RCC 7860 (cell line): ENCODE data around the gene FBLN1.
"Not testable (repeated sequence)": the region's sequence is repeated elsewhere in the genome, so short reads cannot be mapped to it uniquely, and the experiment has no call there.

ENCODE experiments used
- DNase-seq: peaks from one replicate; pipeline ENCODE4 v3.0.0-alpha.2; 2015; ENCODE audit warnings: low spot score
- FAIRE-seq: peaks from 2 replicates; lab custom pipeline; 2012; peaks lifted over from hg19 to GRCh38; lab: Jason Lieb, UNC

FBLN1 gene

DNA sequence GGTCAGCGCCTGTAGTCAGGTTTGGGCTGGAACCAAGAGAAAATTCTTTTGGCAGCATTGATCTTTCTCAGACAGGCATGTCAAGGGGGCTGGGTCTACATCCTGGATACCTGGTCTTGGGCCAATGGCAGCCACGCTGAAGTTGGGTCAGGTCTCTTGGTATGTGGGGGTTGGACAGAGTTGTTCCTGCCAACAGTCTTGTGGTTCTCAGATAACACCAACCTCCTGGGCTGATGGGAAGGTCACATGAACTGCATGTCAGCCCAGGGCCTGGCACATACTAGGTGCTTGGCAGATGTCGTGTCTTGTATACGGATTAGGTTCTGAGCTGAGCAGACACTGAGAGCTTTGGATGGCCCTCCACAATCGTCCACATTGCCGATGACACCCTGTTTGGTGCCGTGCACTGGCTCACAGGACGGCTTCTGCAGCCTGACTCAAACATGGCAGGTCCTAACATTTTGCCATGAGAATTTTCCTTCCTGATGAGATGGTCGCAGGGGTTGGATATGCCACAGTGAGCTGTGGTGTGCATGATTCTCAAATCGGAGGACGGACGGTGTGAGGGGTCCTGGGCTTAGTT, 42.0 kb downstream of the FBLN1 start:
- no peak for FAIRE-seq
- no peak for DNase-seq

DNA sequence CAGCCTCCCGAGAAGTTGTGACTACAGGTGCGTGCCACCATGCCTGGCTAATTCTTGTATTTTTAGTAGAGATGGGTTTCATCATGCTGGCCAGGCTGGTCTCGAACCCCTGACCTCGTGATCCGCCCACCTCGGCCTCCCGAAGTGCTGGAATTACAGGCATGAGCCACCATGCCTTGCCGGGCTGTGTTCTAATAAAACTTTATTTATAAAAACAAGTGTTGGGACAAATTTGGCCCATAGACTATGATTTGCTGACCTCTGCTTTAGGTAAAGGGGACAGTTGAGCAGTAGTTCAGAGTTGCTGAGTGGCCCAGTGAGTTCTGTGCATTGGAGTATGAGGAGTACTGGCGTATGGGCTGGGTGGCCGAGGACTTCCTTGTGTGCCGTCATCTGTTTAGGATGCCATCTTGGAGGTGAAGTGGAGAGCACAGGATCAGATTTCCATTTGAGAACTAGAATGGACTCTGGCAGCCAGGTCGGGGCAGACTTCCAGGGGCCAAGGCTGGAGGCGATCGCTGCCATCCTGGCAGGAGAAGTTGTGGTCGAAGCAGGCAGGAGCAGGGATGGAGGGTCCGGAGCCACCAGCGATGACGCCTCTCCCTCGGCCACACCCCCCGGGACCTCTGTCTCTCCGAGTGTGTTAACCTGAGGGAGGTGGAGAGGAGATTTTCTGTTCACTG, 43.8 kb downstream of the FBLN1 start:
- no peak for FAIRE-seq

DNA sequence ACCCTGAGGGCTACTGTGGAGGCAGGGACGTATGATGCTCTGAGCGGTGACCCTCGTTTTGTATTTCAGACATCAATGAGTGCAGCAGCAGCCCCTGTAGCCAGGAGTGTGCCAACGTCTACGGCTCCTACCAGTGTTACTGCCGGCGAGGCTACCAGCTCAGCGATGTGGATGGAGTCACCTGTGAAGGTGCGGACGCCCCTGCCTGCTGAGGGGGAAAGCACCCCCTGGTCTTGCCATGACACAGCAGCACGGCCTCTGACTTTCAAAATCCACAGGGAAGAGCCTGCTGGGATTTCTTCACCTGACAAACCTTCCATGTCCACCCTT, 44.3 kb downstream of the FBLN1 start:
- no peak for DNase-seq
- FAIRE-seq: no peak

More for the DNA sequence above, 43.8 kb downstream of the FBLN1 start:
- no peak for DNase-seq

GRCh38 chr22:45547731-45548130, 45.0 kb downstream of the FBLN1 start:
- FAIRE-seq: no peak
- no peak for DNase-seq

- FAIRE-seq: no peak
Observed at GRCh38 chr22:45548247-45548840, 45.7 kb downstream of the FBLN1 start.

DNA sequence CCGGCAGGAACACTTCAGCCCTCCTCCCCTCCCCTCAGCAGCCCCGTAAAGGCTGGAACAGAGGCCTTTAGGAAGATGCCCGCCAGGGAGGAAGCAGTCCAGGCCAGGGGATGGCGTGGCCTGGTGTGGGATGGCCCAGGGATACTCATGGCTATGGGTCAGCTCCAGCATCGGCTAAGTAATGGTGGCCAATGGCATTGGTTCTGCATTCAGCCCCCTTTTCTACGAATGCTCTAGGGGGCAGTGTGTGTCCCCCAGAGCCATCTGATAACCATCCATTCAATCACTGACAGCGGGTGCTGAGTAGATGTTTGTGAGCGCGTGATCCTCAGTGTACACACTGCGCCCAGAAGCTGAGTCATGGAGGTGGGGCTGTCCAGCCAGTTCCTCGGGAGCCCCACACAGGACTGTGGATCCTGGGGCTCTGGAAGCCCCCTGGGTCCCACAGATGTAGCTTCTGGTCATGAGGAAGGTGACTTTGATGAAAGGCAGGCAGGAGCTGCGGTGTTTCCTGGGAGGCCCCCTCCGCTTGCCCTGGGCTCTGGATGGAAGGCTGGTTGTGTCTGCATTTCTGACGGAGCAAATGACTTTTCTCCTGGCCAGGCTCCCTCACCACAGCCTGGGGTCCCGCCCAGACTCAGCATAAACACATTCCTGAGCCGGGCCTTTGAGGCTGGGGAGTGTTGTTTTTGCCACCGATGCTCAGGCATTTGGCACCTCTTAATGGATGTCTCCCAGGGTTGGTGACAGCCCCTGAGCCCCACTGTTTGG, 46.5 kb downstream of the FBLN1 start:
- FAIRE-seq (no peak), DNase-seq (peak; percentile 37)

More at GRCh38 chr22:45548247-45548840, 45.7 kb downstream of the FBLN1 start:
- no peak for DNase-seq

GRCh38 chr22:45549762-45550378, 47.2 kb downstream of the FBLN1 start:
- no peak for FAIRE-seq

GRCh38 chr22:45550416-45550815, 47.7 kb downstream of the FBLN1 start:
- no peak for DNase-seq
- no peak for FAIRE-seq

More at GRCh38 chr22:45549762-45550378, 47.2 kb downstream of the FBLN1 start:
- no peak for DNase-seq

DNA sequence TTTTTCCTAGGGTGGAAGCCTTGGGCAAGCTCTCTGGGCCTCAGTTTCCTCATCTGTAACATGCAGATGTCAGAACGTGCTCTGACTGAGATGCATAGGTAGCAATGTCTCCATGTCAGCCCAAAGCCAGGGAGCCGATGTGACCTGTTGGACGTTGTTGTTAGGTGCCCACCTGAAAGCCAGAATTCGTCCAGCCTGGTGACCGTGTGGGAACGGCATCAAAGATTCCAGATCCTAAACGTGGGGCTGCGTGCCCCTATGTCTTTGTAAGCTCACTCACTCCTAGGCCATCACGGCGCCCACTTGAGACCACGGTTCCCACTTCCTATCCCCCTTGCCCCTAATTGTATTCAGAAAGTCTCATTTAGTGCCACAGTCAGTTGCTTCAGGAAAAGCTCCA, 48.2 kb downstream of the FBLN1 start:
- FAIRE-seq: no peak

DNA sequence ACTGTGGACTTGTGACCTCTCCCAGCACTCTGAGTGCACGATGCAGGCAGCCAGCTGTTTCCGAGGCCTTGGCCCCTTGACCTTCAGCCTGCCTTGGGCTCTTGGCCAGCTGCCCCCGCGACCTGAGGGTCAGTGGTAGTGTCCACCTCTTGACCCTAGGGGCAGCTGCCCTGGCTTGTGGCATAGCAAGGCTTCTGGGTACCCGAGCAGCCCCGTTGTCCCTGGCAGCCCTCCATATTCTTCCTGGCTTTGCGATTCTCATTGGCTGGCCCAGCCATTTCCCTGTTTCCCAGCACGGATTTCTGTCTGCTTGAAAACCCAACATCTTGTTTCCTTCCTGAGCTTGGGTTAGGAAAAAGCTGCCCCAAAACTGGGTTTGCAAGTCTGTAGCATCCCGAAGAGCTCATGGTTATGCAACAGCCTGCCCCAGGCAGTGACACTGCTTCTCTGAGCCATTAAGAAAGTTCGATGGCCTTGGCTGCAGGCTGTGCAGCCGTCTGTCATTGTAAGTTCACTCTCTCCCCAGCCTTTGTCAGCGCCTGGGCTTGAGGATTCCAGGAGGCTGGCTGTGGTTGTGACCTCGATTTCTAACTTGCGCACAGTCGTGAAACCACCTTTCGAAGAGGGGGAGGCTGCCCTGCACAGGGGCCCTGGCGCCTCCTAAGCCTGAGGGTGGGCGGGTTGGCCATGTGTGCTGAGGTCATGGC, 48.8 kb downstream of the FBLN1 start:
- FAIRE-seq: no peak
- no peak for DNase-seq

More for the DNA sequence above, 48.2 kb downstream of the FBLN1 start:
- no peak for DNase-seq

GRCh38 chr22:45552017-45552411, 49.3 kb downstream of the FBLN1 start:
- FAIRE-seq (no peak), DNase-seq (no peak)

- DNase-seq (peak; percentile 89), FAIRE-seq (peak; percentile 93)
Observed at GRCh38 chr22:45552580-45553350, 50.1 kb downstream of the FBLN1 start.

GRCh38 chr22:45553351-45554039, 50.8 kb downstream of the FBLN1 start:
- peak; percentile 16 for DNase-seq
- no peak for FAIRE-seq

DNA sequence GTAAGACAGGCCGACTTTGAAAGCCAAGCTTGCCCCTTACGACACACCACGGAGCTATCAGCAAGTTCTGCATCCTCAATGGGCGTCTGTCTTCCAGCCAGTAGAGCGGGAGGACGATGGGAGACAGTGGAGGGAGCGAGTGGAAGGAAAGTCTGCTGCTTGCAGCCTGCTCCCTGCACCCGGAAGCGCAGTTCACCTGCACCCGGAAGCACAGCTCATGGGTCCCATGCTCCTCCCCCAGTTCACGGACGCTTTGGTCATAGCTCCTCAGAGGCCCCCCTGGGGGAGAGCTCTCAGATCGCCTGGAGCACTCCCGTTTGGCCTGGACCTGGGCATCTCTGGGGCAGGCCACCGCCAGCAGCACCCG, 51.3 kb downstream of the FBLN1 start:
- FAIRE-seq (no peak), DNase-seq (no peak)

- FAIRE-seq (no peak), DNase-seq (no peak)
Observed at GRCh38 chr22:45554861-45555260, 52.2 kb downstream of the FBLN1 start.

DNA sequence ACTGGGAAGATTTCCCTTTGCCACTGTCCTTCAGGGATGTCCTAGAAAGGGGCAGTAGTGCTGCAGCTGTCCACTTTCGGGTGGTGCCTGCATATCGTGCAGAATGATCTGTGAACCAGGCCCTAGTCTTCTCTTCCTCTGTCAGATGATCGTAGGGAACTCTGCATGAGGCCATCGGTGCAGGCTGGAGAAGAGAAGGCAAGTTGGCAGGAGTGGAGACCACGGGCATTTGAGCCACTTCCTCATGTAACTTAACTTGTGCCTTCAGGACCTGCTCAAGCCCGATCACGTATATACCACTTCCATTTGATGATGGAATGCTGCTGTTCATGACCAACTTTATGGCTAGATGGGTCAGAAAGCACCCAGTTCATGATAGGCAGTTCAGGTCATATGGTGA, 55.2 kb downstream of the FBLN1 start:
- FAIRE-seq, DNase-seq: not testable (repeated sequence)

DNA sequence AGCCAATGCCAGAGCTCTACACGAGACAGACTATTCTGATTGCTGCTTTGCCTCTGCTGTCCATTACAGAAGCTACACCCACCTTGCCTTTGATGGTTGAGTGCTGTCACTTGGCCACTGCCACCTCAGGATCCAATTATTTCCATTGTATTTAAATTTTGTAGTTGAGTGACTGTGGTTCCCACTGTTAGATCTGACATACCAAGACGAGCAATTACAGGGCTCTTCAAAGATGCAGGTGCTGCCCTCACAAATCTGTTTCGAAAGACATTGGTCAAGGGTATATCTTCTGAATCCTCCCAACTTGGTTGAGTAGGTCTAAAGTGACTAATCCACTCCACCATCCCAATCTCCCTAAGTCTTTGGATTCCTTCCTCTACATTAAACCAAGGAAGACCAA, 57.4 kb downstream of the FBLN1 start:
- FAIRE-seq, DNase-seq: not testable (repeated sequence)

GRCh38 chr22:45560761-45561160, 58.1 kb downstream of the FBLN1 start:
- not testable (repeated sequence) for DNase-seq, FAIRE-seq

DNA sequence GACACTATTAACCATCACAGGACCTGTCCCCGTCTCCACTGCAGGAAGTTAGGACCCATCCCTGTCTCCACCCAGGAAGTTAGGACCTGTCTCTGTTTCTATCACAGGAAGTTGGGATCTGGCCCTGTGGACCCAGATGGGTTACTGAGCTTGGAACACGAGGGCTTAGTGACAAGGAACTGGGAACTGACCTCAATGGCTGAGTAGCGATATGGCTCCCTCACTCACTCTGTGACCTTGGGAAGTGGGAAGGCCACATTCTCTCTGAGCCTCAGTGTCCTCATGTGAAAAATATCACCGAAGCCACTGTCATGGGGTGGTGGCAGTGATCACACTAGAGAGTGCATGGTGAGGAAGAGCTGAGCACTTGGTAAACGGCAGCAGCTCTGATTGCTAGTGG, 59.4 kb downstream of the FBLN1 start:
- DNase-seq: no peak
- no peak for FAIRE-seq
